HCT116 (cell line): ENCODE results near the gene CGB1. TPM values are rescaled to one million over a fixed set of nuclear protein-coding genes. Genes with fewer than 3 reads are reported as not detected.

Experiments used
- ATAC-seq: fragments of 200-7000 bp; cut with Tn5 transposase; 2 replicates; pipeline ENCODE4 v1.9.1; 2020; ENCODE audit warnings: mild to moderate bottlenecking, moderate library complexity
- BruUV-seq: library from RNA; stranded (reverse); fragments of 400-500 nt; replicated peaks from 2 replicates; lab custom pipeline; 2021; lab: Mats Ljungman, UMichigan
- CTCF ChIA-PET: fragments of 300-600 bp; sonication (Branson Sonifier 250); formaldehyde crosslinking; loops from one replicate; lab custom pipeline; 2021; ENCODE audit warnings: antibody characterized with exemption; lab: Charles Lee
- POLR2A ChIA-PET: fragments of 300-600, 350-600 bp; sonication (Branson Sonifier 250); formaldehyde crosslinking; loops from one replicate; lab custom pipeline; 2021; ENCODE audit warnings: antibody characterized with exemption; lab: Charles Lee
- RAD21 ChIA-PET, 2 experiments: fragments of 300-600 bp; sonication (Branson Sonifier 250); formaldehyde crosslinking; loops; one replicate each; lab custom pipeline; 2023; ENCODE audit warnings: low total read pairs in 2 of 2; ENCODE audit not compliant: uncharacterized antibody in 2 of 2, unreplicated experiment in 2 of 2, low non-redundant PET in 1 of 2; lab: Charles Lee
- DNase-seq: peaks from one replicate; pipeline ENCODE4 v3.0.0-alpha.2; 2010; ENCODE audit warnings: low read depth, low spot score
- H2AFZ ChIP-seq: fragments of 200-600 bp; shearing (Covaris generic), sonication (generic); 2 replicates; pipeline ENCODE4 v1.6.1; 2017; ENCODE audit warnings: low read depth, mixed run types, mixed read lengths, antibody characterized with exemption, low read length; ENCODE audit not compliant: poor library complexity, severe bottlenecking
- H3K27ac ChIP-seq: 2 replicates; pipeline ENCODE4 v1.5.1; 2012; ENCODE audit warnings: low read depth, low read length
- H3K27me3 ChIP-seq: fragments of 200-600 bp; sonication (generic); 2 replicates; pipeline ENCODE4 v1.6.1; 2016; ENCODE audit warnings: mixed run types, low read length, mixed read lengths; ENCODE audit not compliant: insufficient read depth
- H3K36me3 ChIP-seq, 2 experiments: fragments of 200-500 bp in 1 of 2; fragments of 200-600 bp in 1 of 2; sonication (Bioruptor generic) in 1 of 2; sonication (generic) in 1 of 2; 2 replicates each; pipeline versions ENCODE4 v1.5.1 to v1.6.1; 2014 to 2016; ENCODE audit warnings: low read length in 2 of 2, inconsistent platforms in 1 of 2, mixed read lengths in 1 of 2, mixed run types in 1 of 2; ENCODE audit not compliant: insufficient read depth in 2 of 2, control insufficient read depth in 1 of 2
- H3K4me1 ChIP-seq, 2 experiments: fragments of 200-600 bp in 1 of 2; sonication (generic) in 1 of 2; 2 replicates each; pipeline versions ENCODE4 v1.5.1 to v1.6.1; 2012 to 2017; ENCODE audit warnings: low read length in 2 of 2, inconsistent platforms in 1 of 2, mild to moderate bottlenecking in 1 of 2, mixed read lengths in 1 of 2, mixed run types in 1 of 2, moderate library complexity in 1 of 2; ENCODE audit not compliant: insufficient read depth in 2 of 2, control insufficient read depth in 1 of 2
- H3K4me2 ChIP-seq: fragments of 200-600 bp; sonication (generic); 2 replicates; pipeline ENCODE4 v1.6.1; 2017; ENCODE audit warnings: mixed run types, low read length, mixed read lengths
- H3K4me3 ChIP-seq, 2 experiments: fragments of 200-600 bp in 1 of 2; sonication (generic) in 1 of 2; replicated peaks in 1 of 2; 2 replicates each; pipeline ENCODE4 v1.5.1; 2011 to 2016; ENCODE audit warnings: low read length in 2 of 2, control low read depth in 1 of 2, low read depth in 1 of 2, mild to moderate bottlenecking in 1 of 2, mixed read lengths in 1 of 2, mixed run types in 1 of 2
- H3K79me2 ChIP-seq: fragments of 200-600 bp; sonication (generic); 2 replicates; pipeline ENCODE4 v1.6.1; 2017; ENCODE audit warnings: mild to moderate bottlenecking, mixed run types, low read length, moderate library complexity, mixed read lengths; ENCODE audit not compliant: insufficient read depth
- H3K9ac ChIP-seq: fragments of 200-600 bp; sonication (generic); 2 replicates; pipeline ENCODE4 v1.6.1; 2016; ENCODE audit warnings: low read length, mixed read lengths
- H3K9me2 ChIP-seq: fragments of 200-600 bp; sonication (generic), shearing (Covaris generic); 2 replicates; pipeline ENCODE4 v1.6.1; 2017; ENCODE audit warnings: mixed run types, mild to moderate bottlenecking, moderate library complexity; ENCODE audit not compliant: insufficient read depth
- H3K9me3 ChIP-seq, 2 experiments: fragments of 200-500 bp in 1 of 2; fragments of 200-600 bp in 1 of 2; sonication (Bioruptor generic) in 1 of 2; sonication (generic) in 1 of 2; 2 replicates each; pipeline ENCODE4 v1.6.1; 2014 to 2017; ENCODE audit warnings: low read length in 2 of 2, mixed read lengths in 2 of 2, inconsistent platforms in 1 of 2, low read depth in 1 of 2, mild to moderate bottlenecking in 1 of 2, mixed run types in 1 of 2, moderate library complexity in 1 of 2; ENCODE audit not compliant: control insufficient read depth in 1 of 2, insufficient read depth in 1 of 2
- H4K20me1 ChIP-seq: fragments of 200-600 bp; sonication (generic), shearing (Covaris generic); 2 replicates; pipeline ENCODE4 v1.6.1; 2017; ENCODE audit warnings: mixed run types, mild to moderate bottlenecking, moderate library complexity; ENCODE audit not compliant: insufficient read depth
- ATF3 ChIP-seq: IDR thresholded peaks from 2 replicates; pipeline ENCODE4 v1.6.1; 2012
- CBX3 ChIP-seq: IDR thresholded peaks from 2 replicates; pipeline ENCODE4 v1.6.1; 2012; ENCODE audit warnings: low read depth
- EGR1 ChIP-seq: IDR thresholded peaks from 2 replicates; pipeline ENCODE4 v1.6.1; 2012; ENCODE audit warnings: low read depth
- ELF1 ChIP-seq: IDR thresholded peaks from 2 replicates; pipeline ENCODE4 v1.6.1; 2012; ENCODE audit warnings: low read depth, borderline replicate concordance
- EZH2phosphoT487 ChIP-seq: fragments of 200-600 bp; IDR thresholded peaks from 2 replicates; pipeline ENCODE4 v1.6.1; 2018; ENCODE audit warnings: antibody characterized with exemption, borderline replicate concordance
- FOSL1 ChIP-seq: IDR thresholded peaks from 2 replicates; pipeline ENCODE4 v1.6.1; 2012; ENCODE audit warnings: low read depth
- POLR2A ChIP-seq: IDR thresholded peaks from 2 replicates; pipeline ENCODE4 v1.7.0; 2011; ENCODE audit warnings: borderline replicate concordance; ENCODE audit not compliant: insufficient read depth, insufficient read length; ENCODE audit errors: extremely low read depth
- POLR2AphosphoS5 ChIP-seq: IDR thresholded peaks from 2 replicates; pipeline ENCODE4 v1.6.1; 2011; ENCODE audit warnings: mild to moderate bottlenecking, low read depth, low read length, moderate library complexity
- RAD21 ChIP-seq: IDR thresholded peaks from 2 replicates; pipeline ENCODE4 v1.6.1; 2012; ENCODE audit warnings: low read depth, mild to moderate bottlenecking
- SIN3A ChIP-seq: IDR thresholded peaks from 2 replicates; pipeline ENCODE4 v1.6.1; 2012; ENCODE audit warnings: low read depth
- SP1 ChIP-seq: IDR thresholded peaks from 2 replicates; pipeline ENCODE4 v1.6.1; 2012; ENCODE audit warnings: low read depth
- TCF7L2 ChIP-seq: IDR thresholded peaks from 2 replicates; pipeline ENCODE4 v1.7.0; 2011; ENCODE audit warnings: borderline replicate concordance, inconsistent platforms; ENCODE audit not compliant: insufficient read depth, insufficient read length; ENCODE audit errors: extremely low read depth
- ZBTB33 ChIP-seq: IDR thresholded peaks from 2 replicates; pipeline ENCODE4 v1.6.1; 2011; ENCODE audit warnings: mild to moderate bottlenecking, low read length, moderate library complexity; ENCODE audit not compliant: insufficient replicate concordance; ENCODE audit errors: extremely low read depth
- ZFX ChIP-seq: fragments of 450-650 bp; IDR thresholded peaks from 2 replicates; pipeline ENCODE4 v1.6.1; 2017
- ZNF274 ChIP-seq: fragments of 200-500 bp; sonication (Bioruptor generic); IDR thresholded peaks from 2 replicates; pipeline ENCODE4 v1.6.1; 2014; ENCODE audit warnings: mild to moderate bottlenecking, low read depth, low read length, inconsistent platforms
- intact Hi-C: fragments of 100-400 bp; cut with micrococcal nuclease; formaldehyde crosslinking; loops from 2 replicates; pipeline ENCODE4 v1.10.0; 2022
- microRNA-seq: library from miRNA; unstranded; fragments of <30 nt; microRNA quantifications from one replicate; pipeline ENCODE4, GENCODE V29; 2016; ENCODE audit warnings: borderline number of aligned reads
- total RNA-seq: library from RNA; stranded (reverse); gene quantifications from one replicate; pipeline ENCODE4 v1.2.1, GENCODE V29; 2021; ENCODE audit not compliant: unreplicated experiment

The CGB1 gene
- total RNA-seq, 1 experiment from 2014 or later, result 0.76 TPM

DNA sequence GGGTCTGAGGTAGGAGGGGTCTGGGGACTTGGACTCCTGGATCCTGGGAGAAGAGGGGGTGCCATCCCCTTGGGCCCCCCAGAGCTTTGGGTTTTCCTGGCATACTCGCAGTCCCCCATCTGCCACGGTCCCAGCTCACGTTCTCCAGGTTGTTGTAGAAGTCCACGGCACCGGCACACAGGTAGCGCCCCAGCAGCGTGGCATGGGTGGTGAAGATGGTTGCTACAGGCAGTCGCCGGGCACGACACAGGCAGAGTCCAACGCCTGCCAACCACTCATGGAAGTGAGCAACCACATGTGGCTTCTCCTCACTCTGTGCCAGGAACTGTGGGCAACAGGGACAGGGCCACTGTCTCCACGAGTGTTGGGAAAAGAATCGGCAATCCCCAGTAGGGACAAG lies 51.0 kb downstream of the CGB1 start:
- Histone ChIP-seq H3K4me1 (peaks cover 0 to 3% of the 10 kb centered on the region in 2 experiments; a peak in 1 of 4 replicates), H3K9ac (no peak overlapping the region), H3K4me3 (no peak overlapping the region), H2AFZ (no peak overlapping the region), H3K9me2 (no peaks in the 10 kb centered on the region), H3K36me3 (peaks cover 14 to 30% of the 10 kb centered on the region in 2 experiments; a peak in 3 of 4 replicates), H3K27ac (no peak overlapping the region), H3K4me2 (no peak overlapping the region), H3K27me3 (no peaks in the 10 kb centered on the region), H3K9me3 (no peaks in the 10 kb centered on the region), H3K79me2 (peaks cover 6% of the 10 kb centered on the region), H4K20me1 (no peaks in the 10 kb centered on the region)
- ChIA-PET CTCF (interaction anchor here (0.6 kb wide), 1 partner anchor 1456 kb away, joined by 3 read pairs; no protein-coding TSS in a partner anchor), POLR2A (no interaction called here), RAD21 (no interaction called here)
- TF ChIP-seq EGR1 (no peak), ZBTB33 (no peak), ZFX (no peak), CBX3 (no peak), ELF1 (no peak), POLR2A (no peak), RAD21 (no peak), SP1 (no peak), EZH2phosphoT487 (no peak), ZNF274 (no peak), SIN3A (no peak), ATF3 (no peak), POLR2AphosphoS5 (no peak), TCF7L2 (no peak), FOSL1 (no peak)
- BruUV-seq, result no TSS peak
- DNase-seq (no peak), ATAC-seq (no peak)
- intact Hi-C loops, result no loop called here

Small RNAs within 50 kb of the gene (microRNA-seq; reads per million reads assigned to microRNA genes)
- gene MIR6798, result not detected

Other genes with a start within 250 kb of the CGB1 start
- gene BCAT2, start 225.9 kb downstream of the CGB1 start, total RNA-seq, result 66.1 TPM
- gene HSD17B14, start 200.4 kb downstream of the CGB1 start, total RNA-seq, result 3.9 TPM
- gene PLEKHA4, start 168.3 kb downstream of the CGB1 start, total RNA-seq, result 20.4 TPM
- 50.3 TPM for gene PPP1R15A, start 164.5 kb downstream of the CGB1 start, total RNA-seq
- gene TULP2, start 138.2 kb downstream of the CGB1 start, total RNA-seq, result not detected
- gene NUCB1, start 136.6 kb downstream of the CGB1 start, total RNA-seq, result 88.8 TPM
- 8.6 TPM for gene DHDH, start 103.2 kb downstream of the CGB1 start, total RNA-seq
- 96.4 TPM for gene BAX, start 82.0 kb downstream of the CGB1 start, total RNA-seq
- 1,885 TPM for gene FTL, start 71.6 kb downstream of the CGB1 start, total RNA-seq
- 50.7 TPM for gene GYS1, start 43.6 kb downstream of the CGB1 start, total RNA-seq
- 270 TPM for gene RUVBL2, start 43.0 kb downstream of the CGB1 start, total RNA-seq
- gene LHB, start 19.8 kb downstream of the CGB1 start, total RNA-seq, result 3.7 TPM
- not detected for gene CGB3, start 12.6 kb downstream of the CGB1 start, total RNA-seq
- 5.0 TPM for gene CGB2, start 5.0 kb downstream of the CGB1 start, total RNA-seq
- not detected for gene CGB5, start 7.0 kb upstream of the CGB1 start, total RNA-seq
- 0.34 TPM for gene CGB8, start 12.2 kb upstream of the CGB1 start, total RNA-seq
- gene CGB7, start 20.9 kb upstream of the CGB1 start, total RNA-seq, result 5.4 TPM
- gene NTF4, start 27.9 kb upstream of the CGB1 start, total RNA-seq, result 1.7 TPM
- not detected for gene KCNA7, start 35.8 kb upstream of the CGB1 start, total RNA-seq
- 236 TPM for gene SNRNP70, start 48.6 kb upstream of the CGB1 start, total RNA-seq
- 7.2 TPM for gene LIN7B, start 77.5 kb upstream of the CGB1 start, total RNA-seq
- 2.2 TPM for gene C19orf73, start 82.2 kb upstream of the CGB1 start, total RNA-seq
- 28.1 TPM for gene PPFIA3, start 82.6 kb upstream of the CGB1 start, total RNA-seq
- not detected for gene HRC, start 118.5 kb upstream of the CGB1 start, total RNA-seq
- 44.2 TPM for gene TRPM4, start 120.9 kb upstream of the CGB1 start, total RNA-seq